HG03457 (cell line): ENCODE results near the gene HM13.
"Not testable (repeated sequence)": the region's sequence is repeated elsewhere in the genome, so short reads cannot be mapped to it uniquely, and the experiment has no call there.

Experiments used
- ATAC-seq: cut with Tn5 transposase; IDR thresholded peaks from one replicate; pipeline ENCODE4 v1.9.1; 2021; ENCODE audit warnings: moderate number of reproducible peaks; ENCODE audit not compliant: unreplicated experiment

HM13 gene

DNA sequence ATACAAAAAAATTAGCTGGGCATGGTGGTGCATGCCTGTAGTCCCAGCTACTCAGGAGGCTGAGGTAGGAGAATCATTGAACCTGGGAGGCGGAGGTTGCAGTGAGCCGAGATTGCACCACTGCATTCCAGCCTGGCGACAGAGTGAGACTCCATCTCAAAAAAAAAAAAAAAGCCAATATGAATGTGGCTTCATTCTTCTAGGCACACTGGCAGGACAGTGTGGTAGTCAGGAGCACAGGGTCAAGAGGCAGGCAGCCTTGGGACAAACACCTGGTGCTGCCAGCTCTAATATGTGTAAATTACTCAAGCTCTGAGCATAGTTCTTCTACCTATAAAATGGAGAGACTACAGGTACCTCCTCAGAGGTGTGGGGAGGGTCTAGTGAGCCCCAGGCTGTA, 25.4 kb downstream of the HM13 start:
- not testable (repeated sequence) for ATAC-seq

DNA sequence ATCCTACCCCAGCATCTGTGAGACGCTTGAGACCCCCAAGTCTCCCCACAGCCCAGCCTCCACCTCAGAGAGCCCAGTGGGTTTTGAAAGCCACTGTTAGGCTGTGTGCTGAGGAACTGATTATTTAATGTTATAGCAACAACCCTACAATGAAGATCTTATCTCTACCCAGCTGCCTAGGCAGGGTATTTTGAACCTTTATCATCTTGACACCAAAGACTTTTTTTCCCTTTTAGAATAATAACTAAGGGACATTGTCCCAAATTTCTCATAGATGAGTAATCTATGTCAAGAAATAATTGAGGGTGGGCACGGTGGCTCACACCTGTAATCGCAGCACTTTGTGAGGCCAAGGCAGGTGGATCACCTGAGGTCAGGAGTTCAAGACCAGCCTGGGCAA, 26.2 kb downstream of the HM13 start:
- ATAC-seq = no peak

DNA sequence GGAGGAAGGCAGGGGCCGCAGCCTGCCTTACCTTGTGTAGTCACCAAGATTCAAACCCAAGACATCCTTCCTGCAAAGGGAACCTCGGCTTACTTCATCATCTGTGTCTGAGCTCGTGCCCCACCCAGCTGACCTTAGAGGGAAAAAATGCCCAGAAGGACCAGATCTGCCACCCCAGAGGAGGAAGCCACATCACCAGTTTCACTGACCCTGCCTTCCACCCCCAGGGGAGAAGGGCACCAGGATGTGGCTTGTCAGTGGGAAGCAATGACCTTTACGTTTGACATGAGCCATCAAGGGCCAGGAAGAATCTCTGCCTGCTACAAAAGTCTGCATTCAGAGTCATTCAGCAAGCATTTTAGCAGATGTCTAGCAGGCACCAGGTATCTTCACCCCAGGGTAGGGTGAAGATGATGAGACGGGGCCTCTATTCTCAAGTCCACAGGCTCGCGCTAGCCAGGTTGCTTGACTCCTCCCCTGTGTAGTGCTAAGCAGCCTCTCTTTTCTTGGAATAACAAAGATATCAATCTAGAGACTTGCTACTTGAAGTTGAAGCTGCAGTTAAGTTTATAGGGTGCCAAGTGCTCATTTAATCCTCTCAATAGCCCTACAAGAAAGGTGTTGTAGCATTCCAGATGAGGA, 28.1 kb downstream of the HM13 start:
- ATAC-seq = no peak

DNA sequence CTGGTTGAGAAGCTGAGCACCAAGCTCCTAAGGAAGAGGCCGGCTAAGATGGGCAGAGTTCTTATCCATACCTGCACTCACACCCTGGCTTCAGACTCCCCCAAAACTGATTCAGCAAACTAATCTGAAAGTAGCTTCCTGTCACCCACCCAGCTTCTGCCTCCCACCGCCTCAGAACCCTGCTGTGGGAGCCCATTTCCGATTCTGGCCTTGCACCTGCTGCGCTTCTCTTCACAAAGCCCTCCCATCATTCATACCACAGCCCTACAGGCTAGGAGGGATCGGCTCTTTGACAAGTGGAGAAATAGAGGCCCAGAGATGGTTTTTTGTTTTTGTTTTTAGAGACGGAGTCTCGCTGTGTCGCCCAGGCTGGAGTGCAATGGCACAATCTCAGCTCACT, 28.7 kb downstream of the HM13 start:
- no peak for ATAC-seq

- no peak for ATAC-seq
Observed at GRCh38 chr20:31543966-31544598, 29.8 kb downstream of the HM13 start.

GRCh38 chr20:31544600-31544999, 30.4 kb downstream of the HM13 start:
- no peak for ATAC-seq

- ATAC-seq = not testable (repeated sequence)
Observed at GRCh38 chr20:31545621-31546040, 31.4 kb downstream of the HM13 start.

GRCh38 chr20:31547017-31547675, 32.9 kb downstream of the HM13 start:
- ATAC-seq = peak; percentile 76

DNA sequence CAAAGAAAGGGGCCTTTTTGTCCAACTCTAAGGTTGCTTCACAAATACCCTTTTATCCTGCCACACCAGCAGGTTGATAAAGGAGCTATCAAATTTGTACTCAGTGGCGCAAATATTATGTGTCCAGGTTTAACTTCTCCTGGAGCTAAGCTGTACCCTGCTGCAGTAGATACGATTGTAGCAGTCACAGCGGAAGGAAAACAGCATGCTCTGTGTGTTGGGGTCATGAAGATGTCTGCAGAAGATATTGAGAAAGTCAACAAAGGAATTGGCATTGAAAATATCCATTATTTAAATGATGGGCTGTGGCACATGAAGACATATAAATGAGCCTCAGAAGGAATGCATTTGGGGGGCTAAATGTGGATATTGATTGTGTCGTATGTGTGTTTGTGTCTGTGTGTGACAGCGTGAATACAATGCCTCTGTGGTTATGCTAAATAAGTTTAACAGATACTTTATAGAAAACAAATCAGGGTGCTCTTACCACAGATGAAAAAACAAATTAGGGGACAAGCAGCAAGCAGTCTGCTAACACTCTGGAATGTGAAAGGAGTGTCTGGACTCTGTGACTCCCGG, 33.6 kb downstream of the HM13 start:
- ATAC-seq = no peak

DNA sequence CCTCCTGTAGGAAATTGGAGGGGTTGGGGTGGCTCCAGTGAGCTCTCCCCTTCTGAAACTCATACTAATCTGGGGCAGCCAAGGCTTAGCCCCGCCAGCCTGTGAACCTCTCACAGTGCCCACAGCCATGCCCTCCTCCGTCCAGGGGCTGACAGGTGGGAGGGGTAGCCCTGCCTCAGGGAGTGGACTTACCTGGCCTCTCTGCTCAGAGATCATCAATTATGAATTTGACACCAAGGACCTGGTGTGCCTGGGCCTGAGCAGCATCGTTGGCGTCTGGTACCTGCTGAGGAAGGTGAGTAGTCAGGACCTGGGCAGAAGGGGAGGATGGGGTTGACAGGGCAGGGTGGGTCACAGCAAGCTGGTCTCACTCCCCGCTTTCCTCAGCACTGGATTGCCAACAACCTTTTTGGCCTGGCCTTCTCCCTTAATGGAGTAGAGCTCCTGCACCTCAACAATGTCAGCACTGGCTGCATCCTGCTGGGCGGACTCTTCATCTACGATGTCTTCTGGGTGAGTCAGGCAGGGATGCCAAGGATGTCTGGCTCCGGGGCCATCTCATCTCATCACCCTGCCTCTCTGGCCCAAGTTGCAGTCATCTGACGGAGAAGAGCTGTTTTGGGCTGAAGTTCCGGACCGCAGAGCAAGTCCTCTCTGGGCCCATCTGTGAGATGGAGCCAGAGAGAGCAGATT, 34.7 kb downstream of the HM13 start:
- no peak for ATAC-seq

- ATAC-seq = no peak
Observed at GRCh38 chr20:31549513-31549880, 35.3 kb downstream of the HM13 start.

- ATAC-seq = no peak
Observed at GRCh38 chr20:31550099-31550498, 35.9 kb downstream of the HM13 start.

- ATAC-seq = no peak
Observed at GRCh38 chr20:31551163-31552081, 37.2 kb downstream of the HM13 start.

- no peak for ATAC-seq
Observed at GRCh38 chr20:31555203-31555775, 41.0 kb downstream of the HM13 start.

DNA sequence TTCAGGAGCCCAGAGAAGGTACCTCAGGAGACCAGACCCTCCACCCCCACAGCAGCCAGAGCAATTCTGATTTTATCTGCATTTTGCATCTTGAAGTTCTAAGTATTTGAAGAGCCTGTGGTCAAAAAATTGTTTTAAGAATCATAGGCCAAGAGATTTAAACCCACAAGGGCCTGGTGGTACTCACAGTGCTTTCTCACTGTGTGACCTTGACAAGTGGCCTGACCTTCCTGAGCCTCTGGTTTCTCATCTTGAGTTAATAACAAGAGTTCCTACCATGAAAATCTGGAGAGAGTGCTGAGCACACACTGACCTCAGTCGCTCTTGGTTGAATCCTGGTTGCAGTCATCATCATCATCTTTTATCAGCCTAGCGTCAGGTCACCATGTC, 45.5 kb downstream of the HM13 start:
- no peak for ATAC-seq

DNA sequence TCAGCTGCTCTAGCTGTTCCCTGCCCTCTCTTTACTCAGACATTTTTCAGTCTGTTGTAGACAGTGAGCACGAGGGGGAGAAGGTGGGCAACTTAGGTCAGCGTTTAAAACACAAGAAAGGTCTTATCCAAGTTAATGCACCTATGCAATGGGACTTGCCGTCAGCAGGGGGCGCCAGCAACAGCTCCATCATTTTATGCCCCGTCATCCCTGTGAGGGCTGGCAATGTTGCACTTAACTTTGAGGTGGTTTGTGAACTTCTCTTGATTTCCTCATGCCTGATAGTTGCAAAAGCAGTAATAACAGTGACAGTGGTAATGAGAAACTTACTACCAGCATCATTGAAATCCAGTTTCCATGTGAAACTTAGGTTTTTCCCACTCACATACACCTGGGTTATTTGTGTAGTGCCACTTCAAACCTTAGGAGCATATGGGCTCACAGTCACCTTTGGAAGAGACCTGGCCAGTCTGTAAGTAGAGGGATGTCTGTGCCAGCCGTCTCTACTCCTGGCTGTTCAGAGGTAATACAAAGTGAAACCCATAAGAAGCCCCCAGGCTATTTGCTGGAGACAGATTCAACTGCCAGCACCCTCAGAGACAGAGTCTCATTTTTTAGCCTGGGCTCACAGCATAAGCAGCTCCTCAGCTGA, 46.0 kb downstream of the HM13 start:
- ATAC-seq = no peak

DNA sequence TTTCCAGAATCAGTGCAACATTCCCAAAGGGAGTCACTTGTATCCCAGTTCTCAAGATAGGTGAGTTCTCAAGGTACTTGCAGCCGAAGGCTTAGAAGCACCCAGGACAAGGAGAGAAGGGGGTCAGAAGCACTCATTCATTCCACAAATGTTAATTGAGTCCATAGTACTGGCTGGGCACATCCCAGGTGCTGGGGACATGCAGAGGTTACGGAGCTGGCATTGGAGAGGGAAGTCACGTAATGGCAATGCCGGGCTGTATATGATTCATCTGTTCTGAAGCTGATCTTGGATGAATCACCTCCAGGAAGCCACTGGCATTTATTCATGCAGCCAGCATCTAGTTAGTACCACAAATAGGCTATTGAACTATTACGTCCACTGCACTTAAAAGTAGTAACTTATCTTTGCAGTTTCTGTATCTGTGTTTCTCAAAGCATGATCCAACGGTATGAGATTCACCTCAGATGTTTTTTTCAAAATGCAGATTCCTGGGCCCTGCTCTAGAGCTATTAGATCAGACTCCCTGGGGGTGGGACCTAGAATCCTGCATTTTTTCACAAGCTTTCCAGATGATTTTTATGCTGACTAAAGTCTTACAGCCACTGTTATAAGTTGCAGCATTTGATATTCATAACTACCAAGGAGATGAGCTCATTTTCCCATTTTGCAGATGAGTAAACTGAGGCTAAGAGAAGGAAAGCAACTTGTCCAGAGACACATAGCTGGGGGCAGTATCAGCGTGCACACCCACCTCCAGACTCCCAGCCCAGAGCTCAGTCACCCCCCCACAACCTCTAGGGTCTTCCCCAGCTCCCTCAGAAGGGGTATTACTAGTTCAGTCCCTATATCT, 46.7 kb downstream of the HM13 start:
- ATAC-seq = no peak

- no peak for ATAC-seq
Observed at GRCh38 chr20:31562241-31562640, 48.0 kb downstream of the HM13 start.

DNA sequence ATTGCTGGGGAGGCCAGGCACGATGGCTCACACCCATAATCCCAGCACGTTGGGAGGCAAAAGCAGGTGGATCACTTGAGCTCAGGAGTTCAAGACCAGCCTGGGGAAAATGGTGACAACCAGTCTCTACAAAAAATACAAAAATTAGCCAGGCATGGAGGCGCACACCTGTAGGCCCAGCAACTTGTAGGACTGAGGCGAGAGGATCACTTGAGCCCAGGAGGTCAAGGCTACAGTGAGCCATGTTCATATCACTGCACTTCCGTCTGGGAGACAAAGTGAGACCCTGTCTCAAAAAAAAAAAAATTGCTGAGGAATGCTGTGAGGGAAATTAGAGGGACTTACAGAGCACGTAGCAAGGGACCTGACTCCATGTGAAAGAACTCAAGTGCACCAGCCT, 50.0 kb downstream of the HM13 start:
- ATAC-seq = no peak
